ENCODE results near the gene SRBD1.

Gene SRBD1

DNA sequence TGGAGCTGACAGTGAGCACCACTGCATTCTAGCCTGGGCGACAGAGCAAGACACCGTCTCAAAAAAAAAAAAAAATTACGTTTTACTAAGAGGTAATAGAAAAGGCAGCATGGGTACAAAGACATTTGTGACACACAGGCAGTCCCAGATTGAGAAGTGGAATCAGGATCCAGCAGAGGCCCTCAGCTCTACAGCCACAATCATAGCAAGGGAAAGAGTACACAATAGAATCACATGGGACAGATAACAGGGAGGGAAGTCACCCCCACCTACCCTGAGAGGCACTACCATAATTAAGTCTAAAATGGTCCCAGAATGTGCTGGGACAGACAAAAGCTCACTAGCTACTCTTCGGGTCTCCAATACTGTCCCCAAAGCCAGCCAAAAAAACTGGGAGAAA lies 12.5 kb downstream of the SRBD1 start:
- DNase-seq (ENCODE audit: insufficient read length, low spot score) (no peak), FAIRE-seq (no peak)
- TF ChIP-seq POLR2A (IDR thresholded peaks at IDR 0.05; ENCODE audit: low read depth, low read length), result no peak

GRCh38 chr2:45596761-45597160 lies 14.3 kb downstream of the SRBD1 start:
- no peak for FAIRE-seq
- TF ChIP-seq POLR2A (IDR thresholded peaks at IDR 0.05; ENCODE audit: low read depth, low read length), result no peak

GRCh38 chr2:45595721-45596435 lies 15.2 kb downstream of the SRBD1 start:
- FAIRE-seq, result peak; percentile 83
- no peak for DNase-seq (ENCODE audit: insufficient read length, low spot score)
- TF ChIP-seq POLR2A (IDR thresholded peaks at IDR 0.05; ENCODE audit: low read depth, low read length), result no peak

More at GRCh38 chr2:45596761-45597160, 14.3 kb downstream of the SRBD1 start:
- no peak for DNase-seq (ENCODE audit: insufficient read length, low spot score)

- FAIRE-seq, result peak; percentile 90
- no peak for TF ChIP-seq POLR2A (IDR thresholded peaks at IDR 0.05; ENCODE audit: low read depth, low read length)
- no peak for DNase-seq (ENCODE audit: insufficient read length, low spot score)
Observed at GRCh38 chr2:45591073-45591472, 20.0 kb downstream of the SRBD1 start.

GRCh38 chr2:45588158-45588829 lies 22.8 kb downstream of the SRBD1 start:
- FAIRE-seq, result no peak
- no peak for TF ChIP-seq POLR2A (IDR thresholded peaks at IDR 0.05; ENCODE audit: low read depth, low read length)
- DNase-seq (ENCODE audit: insufficient read length, low spot score), result no peak

DNA sequence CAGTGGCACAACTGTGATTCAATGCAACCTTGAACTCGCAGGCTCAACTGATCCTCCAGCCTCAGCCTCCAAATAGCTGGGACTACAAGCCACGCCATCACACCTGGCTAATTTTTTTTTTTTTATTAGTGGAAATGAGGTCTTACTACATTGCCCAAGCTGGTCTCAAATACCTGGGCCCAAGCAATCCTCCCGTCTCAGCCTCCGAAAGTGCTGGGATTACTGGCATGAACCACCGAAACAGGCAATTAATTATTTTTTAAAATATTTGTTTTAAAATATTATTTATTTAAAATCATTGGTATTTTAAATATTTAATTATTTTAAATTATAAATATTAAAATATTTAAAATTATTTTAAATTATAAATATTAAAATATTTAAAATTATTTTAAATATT lies 24.5 kb downstream of the SRBD1 start:
- FAIRE-seq, result no peak
- TF ChIP-seq POLR2A (IDR thresholded peaks at IDR 0.05; ENCODE audit: low read depth, low read length), result no peak
- no peak for DNase-seq (ENCODE audit: insufficient read length, low spot score)

DNA sequence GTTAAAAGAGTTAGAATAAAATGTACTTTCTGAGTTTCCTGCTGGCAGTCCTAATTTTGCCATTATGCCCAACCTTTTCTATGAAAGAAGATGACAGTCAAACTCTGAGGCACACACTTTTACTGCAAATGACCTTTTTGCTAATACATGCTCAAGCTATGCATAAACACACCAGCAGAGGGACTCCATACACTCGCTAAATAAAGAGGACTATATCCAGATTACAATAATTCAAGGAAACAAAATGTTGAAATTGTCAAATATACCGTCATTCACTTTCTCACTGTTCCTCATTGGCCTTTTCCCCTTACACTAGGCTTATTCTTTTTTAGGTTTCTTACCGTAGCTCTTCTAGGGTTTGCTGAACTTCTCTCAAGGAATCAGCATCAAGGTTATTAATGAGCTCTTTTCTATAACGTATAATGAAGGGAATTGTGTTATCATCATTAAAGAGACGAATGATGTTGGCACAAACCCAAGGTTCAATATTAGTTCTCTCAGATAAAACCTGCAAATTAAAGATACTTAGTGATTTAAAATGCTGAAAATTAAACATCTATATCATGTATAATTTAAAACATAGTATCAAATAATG lies 25.7 kb downstream of the SRBD1 start:
- no peak for TF ChIP-seq POLR2A (IDR thresholded peaks at IDR 0.05; ENCODE audit: low read depth, low read length)
- FAIRE-seq, result peak; percentile 97
- no peak for DNase-seq (ENCODE audit: insufficient read length, low spot score)

DNA sequence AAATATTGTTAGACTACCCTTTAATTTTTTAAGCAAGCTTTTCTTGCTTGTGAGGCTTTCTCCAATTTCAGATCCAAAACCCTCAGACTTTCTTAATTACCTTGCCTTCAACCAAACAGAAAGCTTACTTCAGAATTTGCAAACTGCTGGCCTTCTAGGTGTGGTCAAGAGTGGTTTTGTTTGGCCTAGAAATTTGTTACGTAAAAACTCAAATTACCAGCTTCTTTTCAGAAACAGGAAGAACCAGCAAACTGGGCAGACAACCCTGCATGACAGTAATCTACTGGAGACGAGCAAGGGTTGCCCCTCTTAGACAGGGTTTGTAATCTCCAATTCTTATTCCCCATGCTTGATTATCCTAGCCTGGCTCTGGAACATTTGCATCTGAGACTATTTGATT lies 27.1 kb downstream of the SRBD1 start:
- FAIRE-seq (peak; percentile 73), DNase-seq (ENCODE audit: insufficient read length, low spot score) (no peak)
- no peak for TF ChIP-seq POLR2A (IDR thresholded peaks at IDR 0.05; ENCODE audit: low read depth, low read length)

GRCh38 chr2:45582522-45582921 lies 28.5 kb downstream of the SRBD1 start:
- FAIRE-seq (no peak), DNase-seq (ENCODE audit: insufficient read length, low spot score) (no peak)
- no peak for TF ChIP-seq POLR2A (IDR thresholded peaks at IDR 0.05; ENCODE audit: low read depth, low read length)

- no peak for DNase-seq (ENCODE audit: insufficient read length, low spot score)
- no peak for TF ChIP-seq POLR2A (IDR thresholded peaks at IDR 0.05; ENCODE audit: low read depth, low read length)
- peak; percentile 60 for FAIRE-seq
Observed at GRCh38 chr2:45578056-45578843, 32.8 kb downstream of the SRBD1 start.

DNA sequence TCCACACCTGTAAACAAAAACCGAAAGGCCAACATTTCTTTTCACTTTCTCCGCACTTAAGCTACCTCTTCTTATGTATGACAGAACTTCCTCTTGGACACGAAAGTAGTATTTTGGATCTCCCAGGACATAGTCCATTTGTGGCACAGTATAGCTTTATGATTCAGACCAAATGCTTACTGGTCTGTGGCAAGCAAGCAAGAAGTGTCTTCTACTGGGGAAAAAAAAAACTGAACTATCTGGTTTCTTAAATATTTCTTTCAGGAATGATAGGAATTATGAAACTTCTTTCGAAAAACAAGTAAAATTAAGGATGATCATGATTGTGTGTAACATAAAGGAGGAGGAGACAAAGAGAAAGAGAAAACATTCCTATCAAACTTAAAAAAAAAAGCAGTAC lies 33.6 kb downstream of the SRBD1 start:
- no peak for TF ChIP-seq POLR2A (IDR thresholded peaks at IDR 0.05; ENCODE audit: low read depth, low read length)
- no peak for DNase-seq (ENCODE audit: insufficient read length, low spot score)
- FAIRE-seq, result peak; percentile 84

- no peak for TF ChIP-seq POLR2A (IDR thresholded peaks at IDR 0.05; ENCODE audit: low read depth, low read length)
- FAIRE-seq (no peak), DNase-seq (ENCODE audit: insufficient read length, low spot score) (no peak)
Observed at GRCh38 chr2:45575881-45576280, 35.2 kb downstream of the SRBD1 start.

- no peak for FAIRE-seq
- no peak for TF ChIP-seq POLR2A (IDR thresholded peaks at IDR 0.05; ENCODE audit: low read depth, low read length)
- DNase-seq (ENCODE audit: insufficient read length, low spot score), result no peak
Observed at GRCh38 chr2:45572979-45573378, 38.1 kb downstream of the SRBD1 start.

- DNase-seq (ENCODE audit: insufficient read length, low spot score), result no peak
- no peak for TF ChIP-seq POLR2A (IDR thresholded peaks at IDR 0.05; ENCODE audit: low read depth, low read length)
- FAIRE-seq, result peak; percentile 68
Observed at GRCh38 chr2:45571940-45572339, 39.1 kb downstream of the SRBD1 start.

Data from H54 (cell line).